OCI-M2 (cell line): ENCODE measurements around the gene SUSD3.
"Not testable (repeated sequence)": the region's sequence is repeated elsewhere in the genome, so short reads cannot be mapped to it uniquely, and the experiment has no call there.

Experiments
- DNase-seq: peaks from one replicate; lab custom pipeline; 2025; ENCODE audit not compliant: unreplicated experiment; lab: John Stamatoyannopoulos, UW

SUSD3 gene

DNA sequence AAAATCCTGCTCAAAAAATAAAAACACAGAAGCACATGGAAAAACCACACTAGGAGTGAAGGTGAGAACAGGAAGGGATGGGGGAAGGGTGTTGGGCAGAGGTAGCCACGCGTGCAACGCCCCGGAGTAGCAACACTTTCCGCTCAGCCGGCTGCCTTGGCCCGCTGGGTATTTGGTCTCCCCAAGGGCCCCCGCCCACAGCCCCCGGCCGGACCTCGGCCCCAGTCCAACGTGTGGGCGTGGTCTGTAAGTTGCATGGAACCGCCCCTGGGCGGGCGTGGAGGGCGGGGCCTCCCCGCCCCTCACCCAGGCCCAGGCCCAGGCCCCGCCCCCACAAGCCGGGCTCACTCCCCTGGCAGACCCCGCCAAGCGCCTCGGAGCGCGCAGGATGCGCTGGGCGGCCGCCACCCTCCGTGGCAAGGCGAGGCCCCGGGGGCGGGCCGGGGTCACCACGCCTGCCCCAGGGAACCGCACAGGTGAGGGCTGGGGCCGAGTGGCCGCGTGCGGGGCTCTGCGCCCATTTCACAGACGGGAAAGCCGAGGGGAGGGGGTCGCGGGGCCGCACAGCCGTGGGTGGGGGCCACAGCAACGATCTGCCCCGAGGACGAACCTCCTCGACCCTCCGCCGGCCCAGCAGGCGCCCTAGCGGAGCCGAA, at the start of gene SUSD3:
Gene SUSD3, plus strand, starts transcription at position 347 of the 656 bp plus-strand sequence. Its CDS starts 42 bp downstream, at position 389.
- no peak for DNase-seq

DNA sequence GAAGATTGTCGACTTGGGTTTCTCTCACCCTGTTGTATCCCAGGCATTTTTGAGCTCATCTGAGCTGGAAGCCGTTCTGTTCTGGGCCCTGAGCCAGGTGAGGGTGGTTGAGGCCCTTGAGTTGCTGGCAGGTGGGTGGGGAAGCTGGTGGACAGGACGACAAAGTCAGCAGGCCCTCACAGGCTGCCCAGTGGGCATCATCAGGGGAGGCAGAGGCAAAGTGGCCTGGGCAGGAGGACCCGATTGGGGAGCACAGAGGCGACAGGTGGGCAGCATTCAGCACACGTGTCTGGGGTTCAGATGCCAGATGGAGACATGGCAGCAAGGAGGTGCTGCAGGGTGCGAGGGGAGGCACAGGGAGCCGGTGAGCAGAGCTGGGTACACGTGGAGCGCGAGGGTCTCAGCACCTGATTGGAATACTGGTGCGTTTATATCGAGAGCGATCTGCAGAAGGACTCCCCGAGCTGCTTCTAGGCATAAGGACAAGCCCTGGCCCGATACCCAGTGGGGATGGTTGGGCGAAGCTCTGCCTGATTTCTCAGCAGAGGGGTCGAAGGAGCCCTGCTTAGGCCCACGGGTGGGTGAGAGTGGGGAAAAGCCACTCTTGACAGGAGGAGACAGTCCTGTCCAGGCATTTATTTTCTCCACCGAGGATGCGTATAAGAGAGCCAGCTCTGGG, 49.0 kb upstream of the SUSD3 start:
- no peak for DNase-seq

- DNase-seq: no peak
Measured at GRCh38 chr9:93010056-93010455, 48.4 kb upstream of the SUSD3 start.

- DNase-seq: no peak
Measured at GRCh38 chr9:93010704-93011103, 47.8 kb upstream of the SUSD3 start.

- no peak for DNase-seq
Measured at GRCh38 chr9:93011114-93011513, 47.4 kb upstream of the SUSD3 start.

GRCh38 chr9:93012963-93013855, 45.3 kb upstream of the SUSD3 start:
- DNase-seq: no peak

- DNase-seq: no peak
Measured at GRCh38 chr9:93013856-93014582, 44.5 kb upstream of the SUSD3 start.

DNA sequence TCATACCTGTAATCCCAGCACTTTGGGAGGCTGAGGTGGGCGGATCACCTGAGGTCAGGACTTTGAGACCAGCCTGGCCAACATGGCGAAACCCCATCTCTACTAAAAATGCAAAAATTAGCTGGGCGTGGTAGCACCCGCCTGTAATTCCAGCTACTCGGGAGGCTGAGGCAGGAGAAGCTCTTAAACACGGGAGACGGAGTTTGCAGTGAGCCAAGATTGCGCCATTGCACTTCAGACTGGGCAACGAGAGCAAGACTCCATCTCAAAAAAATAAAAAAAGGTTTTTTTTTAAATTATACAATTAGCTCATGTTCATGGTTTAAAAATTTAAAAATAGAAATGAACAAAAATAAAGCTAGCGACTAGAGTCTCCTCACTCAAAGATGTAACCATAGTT, 43.3 kb upstream of the SUSD3 start:
- not testable (repeated sequence) for DNase-seq

- DNase-seq: no peak
Measured at GRCh38 chr9:93017621-93018020, 40.9 kb upstream of the SUSD3 start.

DNA sequence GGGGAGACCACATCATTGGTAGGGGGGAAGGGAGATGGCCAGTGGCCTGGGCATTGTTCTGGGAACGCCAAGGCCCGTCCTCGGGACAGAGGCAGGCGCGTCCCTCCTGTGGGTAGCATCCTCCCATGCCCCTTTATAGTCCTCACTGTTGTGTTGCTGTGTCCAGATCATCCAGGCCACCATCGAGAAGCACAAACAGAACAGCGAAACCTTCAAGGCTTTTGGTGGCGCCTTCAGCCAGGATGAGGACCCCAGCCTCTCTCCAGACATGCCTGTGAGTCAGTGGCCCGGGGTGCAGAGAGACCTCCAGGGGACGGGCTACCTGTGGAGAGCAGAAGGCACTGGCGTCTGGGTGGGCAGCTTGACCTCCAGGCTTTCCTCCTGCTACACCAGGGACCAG, 38.4 kb upstream of the SUSD3 start:
- DNase-seq: no peak

DNA sequence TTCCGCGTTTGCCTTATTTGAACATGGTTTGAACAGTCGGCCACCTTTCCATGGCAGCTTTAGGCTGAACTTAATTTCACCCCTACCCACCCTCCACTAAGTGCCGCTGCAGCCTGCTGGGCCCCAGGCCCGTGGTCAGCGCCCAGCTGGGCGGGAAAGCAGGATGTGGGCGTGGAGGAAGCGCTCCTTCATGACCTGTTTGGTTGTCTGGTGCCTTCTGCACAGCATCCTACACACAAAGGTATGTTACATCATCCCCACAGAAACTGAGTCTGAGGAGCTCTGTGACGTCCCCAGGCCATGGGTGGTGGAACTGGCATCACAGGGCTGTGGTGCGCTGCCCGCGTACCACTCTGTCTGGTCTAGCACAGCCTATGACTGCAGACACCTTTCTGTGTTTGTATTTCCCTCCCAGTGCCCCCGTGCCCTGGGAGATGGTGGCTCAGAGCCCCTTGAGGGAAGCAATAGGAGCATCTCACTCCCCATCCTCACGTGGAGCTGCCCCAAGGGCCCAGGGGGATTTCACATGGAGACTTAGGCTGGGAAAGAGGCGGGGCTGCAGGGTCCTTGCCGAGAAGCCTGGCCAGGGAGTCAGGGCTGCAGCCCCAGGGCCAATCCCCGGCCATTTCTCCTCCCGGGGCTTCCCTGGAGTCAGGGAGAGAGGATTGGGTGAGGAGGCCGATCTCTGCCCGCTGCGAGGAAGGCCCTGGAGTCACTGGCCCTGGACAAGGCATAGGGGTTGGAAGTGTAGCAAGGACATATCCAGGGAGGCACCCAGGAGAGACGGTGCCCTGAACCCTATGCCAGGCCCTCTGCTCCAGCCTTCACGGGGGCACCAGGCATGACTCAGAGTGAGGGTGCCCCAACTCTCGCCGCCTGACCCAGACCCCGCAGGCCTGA, 37.5 kb upstream of the SUSD3 start:
- DNase-seq: no peak

GRCh38 chr9:93022066-93022465, 36.4 kb upstream of the SUSD3 start:
- no peak for DNase-seq

- no peak for DNase-seq
Measured at GRCh38 chr9:93022721-93023520, 35.6 kb upstream of the SUSD3 start.

- DNase-seq: no peak
Measured at GRCh38 chr9:93023521-93023815, 35.0 kb upstream of the SUSD3 start.

DNA sequence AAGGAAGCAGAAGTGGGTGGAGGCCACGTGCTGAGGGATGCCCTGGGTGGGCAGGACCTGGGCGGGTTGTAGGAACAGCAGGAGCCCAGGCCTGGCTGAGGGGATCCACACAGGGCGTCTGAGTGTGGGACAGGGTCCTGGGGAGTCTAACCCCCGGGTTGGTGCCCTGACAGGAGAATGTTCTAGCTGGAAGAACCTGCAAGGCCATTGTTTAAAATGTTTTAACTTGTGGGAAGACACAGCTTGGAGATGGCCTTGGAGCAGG, 33.9 kb upstream of the SUSD3 start:
- no peak for DNase-seq

DNA sequence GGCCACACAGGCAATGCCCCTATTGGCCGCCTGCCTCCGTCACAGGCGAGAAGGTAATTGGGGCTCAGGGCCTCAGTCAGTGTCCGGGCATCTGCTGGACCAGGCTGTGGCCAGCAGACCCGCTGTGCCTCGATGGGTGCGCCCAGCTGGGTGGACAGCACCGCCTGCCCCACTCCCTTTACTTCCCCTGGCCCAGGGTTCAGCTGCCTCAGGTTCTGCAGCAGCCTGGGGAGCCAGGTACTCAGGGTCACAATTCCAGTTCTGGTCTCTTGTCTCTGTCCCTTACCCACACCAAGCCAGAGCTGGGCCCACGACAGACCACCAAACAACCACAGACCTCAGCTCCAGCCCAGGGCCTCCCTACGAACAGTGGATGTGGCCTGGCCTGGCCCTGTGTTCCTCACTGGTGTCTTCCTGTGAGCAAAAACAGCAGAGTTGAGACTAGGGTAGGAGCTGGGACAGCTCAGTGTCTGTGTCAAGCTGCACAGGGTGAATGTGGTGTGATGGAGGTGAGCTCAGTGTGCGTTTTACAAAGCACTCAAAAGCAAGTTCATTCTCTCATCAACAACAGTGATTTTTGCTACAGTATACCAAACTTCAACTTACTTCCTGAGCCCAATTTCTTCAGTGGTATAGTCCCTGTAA, 33.4 kb upstream of the SUSD3 start:
- no peak for DNase-seq

DNA sequence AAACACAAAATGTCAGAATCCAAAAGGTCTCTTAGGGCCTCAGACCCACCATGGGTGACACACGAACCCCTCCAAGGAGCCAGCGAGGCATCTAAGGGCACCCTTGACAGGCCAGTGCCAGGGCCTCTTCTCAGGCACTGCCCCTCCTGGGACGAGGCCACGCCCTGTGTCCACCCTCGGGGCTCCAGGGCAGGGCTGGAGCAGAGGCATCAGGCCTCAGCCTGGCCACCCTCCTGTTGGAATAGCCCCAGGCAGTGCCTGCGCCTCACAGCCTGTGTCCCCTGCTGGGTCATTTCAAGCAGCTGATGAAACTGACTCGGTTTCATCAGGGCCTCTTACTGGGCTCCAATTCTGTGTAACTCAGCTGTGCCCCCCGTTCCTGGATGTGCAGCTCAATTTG, 32.8 kb upstream of the SUSD3 start:
- no peak for DNase-seq

- DNase-seq: no peak
Measured at GRCh38 chr9:93026640-93027039, 31.9 kb upstream of the SUSD3 start.

- no peak for DNase-seq
Measured at GRCh38 chr9:93027750-93028149, 30.8 kb upstream of the SUSD3 start.
